HepG2 (cell line): Measurements from ENCODE around the gene UNC13D. TPM values are rescaled to one million over a fixed set of nuclear protein-coding genes. Genes with fewer than 3 reads are reported as not detected.

Experiments
- BRF2 ChIP-seq: sonication (generic); formaldehyde crosslinking; IDR thresholded peaks from 2 replicates; pipeline ENCODE4 v1.8.1; 2022; ENCODE audit warnings: mild to moderate bottlenecking, missing genetic modification reagents
- DNMT1 ChIP-seq: sonication (generic); formaldehyde crosslinking; IDR thresholded peaks from 2 replicates; pipeline ENCODE4 v1.5.1; 2020; ENCODE audit warnings: mild to moderate bottlenecking, missing genetic modification reagents
- ELF4 ChIP-seq: sonication (generic); formaldehyde crosslinking; IDR thresholded peaks from 2 replicates; pipeline ENCODE4 v1.5.0; 2020; ENCODE audit warnings: missing genetic modification reagents, mild to moderate bottlenecking, moderate library complexity, borderline replicate concordance
- KLF16 ChIP-seq, 2 experiments: sonication (generic) in 1 of 2; formaldehyde crosslinking in 1 of 2; IDR thresholded peaks; 2 replicates each; pipeline versions ENCODE4 v1.6.1 to v1.8.0; 2016 to 2023; ENCODE audit warnings: missing genetic modification reagents in 2 of 2, missing compliant biosample characterization in 1 of 2
- RXRA ChIP-seq: sonication (generic); formaldehyde crosslinking; IDR thresholded peaks from 2 replicates; pipeline ENCODE4 v1.5.1; 2020; ENCODE audit warnings: missing genetic modification reagents
- SCMH1 ChIP-seq: sonication (generic); formaldehyde crosslinking; IDR thresholded peaks from 2 replicates; pipeline ENCODE4 v1.9.0; 2021; ENCODE audit warnings: missing genetic modification reagents, mild to moderate bottlenecking, borderline replicate concordance
- SMAD9 ChIP-seq: sonication (generic); formaldehyde crosslinking; IDR thresholded peaks from 2 replicates; pipeline ENCODE4 v1.5.1; 2020; ENCODE audit warnings: mild to moderate bottlenecking, missing genetic modification reagents
- SMARCC2 ChIP-seq: fragments of 450-650 bp; IDR thresholded peaks from 2 replicates; pipeline ENCODE4 v1.6.1; 2017; ENCODE audit warnings: antibody characterized with exemption, mild to moderate bottlenecking
- SRSF1 ChIP-seq: fragments of 200-400 bp; formaldehyde crosslinking; optimal IDR thresholded peaks from 2 replicates; pipeline ENCODE3; 2017; ENCODE audit warnings: mild to moderate bottlenecking, low read depth, low read length, moderate library complexity
- TGIF2 ChIP-seq: IDR thresholded peaks from 2 replicates; pipeline ENCODE4 v1.6.1; 2016; ENCODE audit warnings: control low read depth, missing compliant biosample characterization
- ZNF101 ChIP-seq: sonication (generic); formaldehyde crosslinking; IDR thresholded peaks from 2 replicates; pipeline ENCODE4 v1.4.0; 2020; ENCODE audit warnings: mild to moderate bottlenecking, low read depth, missing genetic modification reagents, borderline replicate concordance
- ZNF180 ChIP-seq: sonication (generic); formaldehyde crosslinking; IDR thresholded peaks from 2 replicates; pipeline ENCODE4 v1.4.0; 2020; ENCODE audit warnings: low read depth, missing genetic modification reagents, borderline replicate concordance
- ZNF296 ChIP-seq: sonication (generic); formaldehyde crosslinking; conservative IDR thresholded peaks from 2 replicates; pipeline ENCODE4 v1.5.0; 2020; ENCODE audit warnings: mild to moderate bottlenecking, missing genetic modification reagents
- ZNF326 ChIP-seq: sonication (generic); formaldehyde crosslinking; IDR thresholded peaks from 2 replicates; pipeline ENCODE4 v1.4.0; 2020; ENCODE audit warnings: missing genetic modification reagents, borderline replicate concordance
- ZNF407 ChIP-seq: sonication (generic); formaldehyde crosslinking; IDR thresholded peaks from one replicate; pipeline ENCODE4 v1.5.1; 2020; ENCODE audit warnings: mild to moderate bottlenecking, missing genetic modification reagents; ENCODE audit errors: not compliant biosample characterization
- ZNF431 ChIP-seq: sonication (generic); formaldehyde crosslinking; IDR thresholded peaks from 2 replicates; pipeline ENCODE4 v1.9.0; 2022; ENCODE audit warnings: missing genetic modification reagents, low read depth, mild to moderate bottlenecking, borderline replicate concordance
- ZNF737 ChIP-seq: sonication (generic); formaldehyde crosslinking; IDR thresholded peaks from 2 replicates; pipeline ENCODE4 v1.5.0; 2020; ENCODE audit warnings: missing genetic modification reagents, mild to moderate bottlenecking, borderline replicate concordance
- polyA plus RNA-seq, 8 experiments: library from polyadenylated mRNA; depleted of rRNA in 3 of 8; stranded (reverse) in 7 of 8; unstranded in 1 of 8; fragments of >200 nt; fragmentation: Illumina TruSeq in 4 of 8; extraction: Trizol in 4 of 8; gene quantifications; 2 replicates each; pipeline versions ENCODE4 v1.2.1 to v1.2.3, GENCODE V29; 2011 to 2016; ENCODE audit warnings: low read depth in 4 of 8, missing spikeins in 1 of 8, mixed read lengths in 1 of 8; ENCODE audit not compliant: insufficient read depth in 1 of 8
- total RNA-seq, 5 experiments: library from RNA; depleted of rRNA; stranded (reverse); fragments of >200 nt; fragmentation: Illumina TruSeq; extraction: Trizol; gene quantifications; 2 replicates each; pipeline ENCODE4 v1.2.3, GENCODE V29; 2016; ENCODE audit warnings: low read depth in 1 of 5
- TF ChIP-seq, protein P1 (sequence below): sonication (generic); formaldehyde crosslinking; IDR thresholded peaks from 2 replicates; pipeline ENCODE4 v1.5.0; 2020; ENCODE audit warnings: missing genetic modification reagents

UNC13D gene
- total and polyA plus RNA-seq, 2 of the 13 experiments (the other 11 are each of a cell fraction or from before 2014, with no cell fraction given), result 29.7 to 42.7 TPM

- peak; percentile 78; the same call in 1 of the 2 replicates for TF ChIP-seq ZNF326 (CRISPR knock-in tag)
- TF ChIP-seq, protein P1, sequence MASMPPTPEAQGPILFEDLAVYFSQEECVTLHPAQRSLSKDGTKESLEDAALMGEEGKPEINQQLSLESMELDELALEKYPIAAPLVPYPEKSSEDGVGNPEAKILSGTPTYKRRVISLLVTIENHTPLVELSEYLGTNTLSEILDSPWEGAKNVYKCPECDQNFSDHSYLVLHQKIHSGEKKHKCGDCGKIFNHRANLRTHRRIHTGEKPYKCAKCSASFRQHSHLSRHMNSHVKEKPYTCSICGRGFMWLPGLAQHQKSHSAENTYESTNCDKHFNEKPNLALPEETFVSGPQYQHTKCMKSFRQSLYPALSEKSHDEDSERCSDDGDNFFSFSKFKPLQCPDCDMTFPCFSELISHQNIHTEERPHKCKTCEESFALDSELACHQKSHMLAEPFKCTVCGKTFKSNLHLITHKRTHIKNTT (CRISPR knock-in tag), result no peak
- no peak for TF ChIP-seq SMARCC2
- peak; percentile 88; the same call in 1 of the 2 replicates for TF ChIP-seq BRF2 (CRISPR knock-in tag)
- peak; percentile 87 for TF ChIP-seq ZNF296 (CRISPR knock-in tag)
- peak; percentile 39; the same call in 1 of the 2 replicates for TF ChIP-seq TGIF2 (CRISPR knock-in tag)
- TF ChIP-seq ZNF737 (CRISPR knock-in tag), result no peak
- TF ChIP-seq ZNF101 (CRISPR knock-in tag), result no peak
- TF ChIP-seq ZNF407 (CRISPR knock-in tag), result no peak
- peak; percentile 24 to 89; a peak in 2 of 4 replicates for TF ChIP-seq KLF16 (CRISPR knock-in tag; IDR thresholded peaks at IDR 0.05)
- TF ChIP-seq ZNF180 (CRISPR knock-in tag), result no peak
- 0 out of 2 replicates have a peak, but pooled peaks have one; percentile 22 for TF ChIP-seq DNMT1
- no peak for TF ChIP-seq SCMH1 (CRISPR knock-in tag)
- no peak for TF ChIP-seq ELF4
- TF ChIP-seq SMAD9, result no peak
- TF ChIP-seq RXRA (CRISPR knock-in tag), result peak; percentile 99
- peak; percentile 97 for TF ChIP-seq ZNF431
- peak; percentile 88 for TF ChIP-seq SRSF1
These were observed 28.5 kb upstream of the UNC13D start (continued) for GRCh38 chr17:75872434-75873351.
